ENCODE measurements around the gene POLR2J. TPM values are rescaled to one million over a fixed set of nuclear protein-coding genes. Genes with fewer than 3 reads are reported as not detected.
A peak's percentile ranks its signal among the peaks of the same experiment; 100 is the strongest.
"Not testable (repeated sequence)": the region's sequence is repeated elsewhere in the genome, so short reads cannot be mapped to it uniquely, and the experiment has no call there.

Gene POLR2J
- total RNA-seq, 1 donor from 2014 or later = 29.9 TPM

DNA sequence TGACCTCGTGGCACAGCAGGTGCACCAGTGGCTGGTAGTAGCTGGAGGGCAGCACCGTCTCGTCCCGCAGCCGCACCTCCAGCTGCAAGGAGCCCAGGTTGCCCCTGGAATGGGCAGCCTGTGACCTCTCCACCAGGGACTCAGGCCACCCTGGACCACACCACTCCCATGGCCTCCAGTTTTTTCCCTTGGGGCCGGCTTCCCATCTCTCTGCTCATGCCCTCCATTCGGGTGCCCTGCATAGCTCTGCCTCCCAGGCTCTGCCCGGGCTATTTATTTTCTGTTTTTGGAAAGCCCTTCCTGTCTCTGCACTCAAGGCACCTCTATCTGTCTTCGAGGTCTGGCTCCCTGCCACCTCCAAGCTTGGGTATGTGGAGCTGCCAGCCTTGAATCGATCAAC is 18.1 kb upstream of the POLR2J start:
- not testable (repeated sequence) for ATAC-seq; DNase-seq (ENCODE audit: low spot score)

DNA sequence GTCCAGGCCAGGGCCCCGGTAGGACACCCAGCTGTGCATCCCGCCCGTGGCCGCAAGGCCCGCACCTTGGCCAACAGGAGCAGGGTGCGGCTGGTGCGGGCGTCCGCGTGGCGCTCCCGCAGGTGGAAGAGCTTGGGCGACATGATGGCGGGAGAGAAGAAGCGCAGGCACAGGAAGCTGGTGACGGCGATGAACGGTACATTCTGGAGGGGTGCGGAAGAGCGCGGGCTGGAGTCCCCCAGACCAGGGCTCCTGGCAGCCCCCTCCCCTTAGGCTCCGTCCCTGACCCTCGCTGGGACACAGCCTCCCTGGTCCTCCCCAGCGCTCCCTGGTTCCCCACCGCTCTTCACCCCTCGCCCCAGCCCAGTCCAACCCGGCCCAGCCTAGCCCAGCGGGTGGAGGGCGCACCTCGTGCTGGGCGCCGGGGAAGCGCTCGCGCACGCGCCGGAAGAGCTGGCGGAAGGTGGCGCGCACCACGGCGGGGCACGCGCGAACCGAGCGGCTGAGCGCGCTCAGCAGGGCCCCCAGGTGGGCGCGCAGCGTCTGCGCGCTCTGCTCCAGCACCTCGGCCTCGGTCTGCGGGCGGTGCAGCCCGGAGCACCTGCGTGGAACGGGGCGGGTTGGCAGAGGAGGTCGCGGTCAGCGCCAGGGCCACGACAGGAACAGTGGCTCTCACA is 15.9 kb upstream of the POLR2J start:
- not testable (repeated sequence) for DNase-seq (ENCODE audit: low spot score)
- ATAC-seq = peak; percentile 52

DNA sequence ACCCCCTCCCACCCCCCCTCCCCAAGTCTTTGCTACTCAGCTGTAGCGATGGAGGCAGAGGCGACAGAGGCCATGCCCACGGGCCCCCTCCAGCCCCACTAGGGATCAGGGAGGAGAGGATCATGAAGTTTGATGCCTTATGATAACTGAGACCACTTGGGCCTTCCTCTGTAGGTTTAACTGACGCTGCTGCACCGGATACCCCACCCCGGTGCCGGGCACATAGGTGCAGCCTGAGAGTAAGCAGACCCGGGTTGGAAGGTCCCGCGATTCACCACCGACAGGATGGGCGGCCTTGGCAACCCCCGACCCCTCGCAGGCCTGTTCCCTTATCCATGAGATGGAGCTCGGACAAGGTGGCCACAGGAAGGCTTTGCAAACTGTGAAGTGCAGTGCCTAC is 15.3 kb upstream of the POLR2J start:
- ATAC-seq; DNase-seq (ENCODE audit: low spot score): not testable (repeated sequence)

DNA sequence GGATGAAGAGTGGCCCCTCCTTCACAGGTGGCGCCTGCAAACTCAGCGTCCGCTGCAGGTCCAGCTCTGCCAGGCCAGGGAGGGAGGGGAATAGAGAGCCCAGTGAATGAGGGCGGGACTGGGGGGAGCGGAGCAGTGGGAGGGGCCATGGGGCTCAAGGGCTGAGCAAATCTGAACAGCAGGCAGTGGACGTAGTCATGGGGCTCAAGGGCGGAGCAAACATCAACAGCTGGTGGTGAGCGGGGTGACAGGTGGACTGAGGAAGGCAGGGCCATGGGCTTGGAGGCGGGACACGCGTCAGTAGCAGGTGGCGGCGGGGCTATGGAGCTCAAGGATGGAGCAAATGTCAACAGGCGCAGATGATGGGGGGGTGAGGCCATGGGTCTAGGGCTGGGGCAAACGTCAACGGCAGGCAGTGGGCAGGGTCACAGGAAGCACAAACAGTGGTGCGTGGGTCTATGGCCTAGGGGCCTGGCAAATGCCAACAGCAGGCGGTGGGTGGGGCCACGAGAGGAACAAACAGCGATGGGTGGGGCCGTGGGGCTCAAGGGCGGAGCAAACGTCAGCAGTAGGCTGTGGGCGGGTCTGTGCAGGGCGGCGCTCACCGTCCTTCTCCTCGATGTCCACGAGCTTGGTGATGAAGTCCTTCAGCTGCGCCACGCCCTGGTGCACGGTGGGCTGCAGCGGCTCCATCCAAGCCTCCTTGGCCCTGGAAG is 14.7 kb upstream of the POLR2J start:
- not testable (repeated sequence) for DNase-seq (ENCODE audit: low spot score)
- ATAC-seq = peak; percentile 70

DNA sequence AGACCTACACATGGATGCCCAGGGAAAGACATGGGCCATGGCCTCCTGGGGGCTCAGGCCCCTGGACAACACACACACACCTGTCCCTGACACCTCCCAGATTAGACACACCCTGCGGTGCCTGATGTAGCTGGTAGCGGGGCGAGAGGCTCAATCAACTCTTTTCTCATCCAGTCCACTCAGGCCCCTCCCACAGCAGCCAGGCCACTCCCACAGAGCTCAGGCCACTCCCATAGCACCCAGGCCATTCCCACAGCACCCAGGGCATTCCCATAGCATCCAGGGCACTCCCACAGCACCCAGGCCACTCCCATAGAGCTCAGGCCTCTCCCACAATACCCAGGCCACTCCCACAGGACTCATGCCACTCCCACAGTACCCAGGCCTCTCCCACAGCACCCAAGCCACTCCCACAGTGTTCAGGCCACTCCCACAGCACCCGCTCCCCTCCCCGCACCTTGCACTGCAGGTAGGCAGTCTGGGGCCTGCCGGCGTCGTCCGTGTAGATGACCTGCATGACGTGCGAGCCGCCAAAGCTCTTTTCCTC is 11.9 kb upstream of the POLR2J start:
- DNase-seq (ENCODE audit: low spot score) (peak; percentile 51), ATAC-seq (peak; percentile 59)

DNA sequence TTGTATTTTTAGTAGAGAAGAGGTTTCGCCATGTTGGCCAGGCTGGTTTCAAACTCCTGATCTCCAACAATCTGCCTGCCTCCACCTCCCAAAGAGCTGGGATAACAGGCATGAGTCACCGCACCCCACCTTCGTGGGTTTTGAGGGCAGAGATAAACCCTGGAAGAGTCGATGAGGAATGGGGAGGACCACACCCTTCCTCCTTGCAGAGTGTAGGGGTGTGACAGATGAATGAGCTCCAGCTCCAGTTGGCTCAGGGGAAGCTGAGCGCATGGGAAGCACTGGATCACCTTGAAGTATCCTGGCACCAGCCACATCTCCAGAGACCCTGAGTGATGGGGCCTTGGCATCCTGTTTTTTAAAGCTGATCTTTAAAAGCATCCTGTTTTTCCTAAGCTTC is 5.6 kb upstream of the POLR2J start:
- not testable (repeated sequence) for ATAC-seq; DNase-seq (ENCODE audit: low spot score)

DNA sequence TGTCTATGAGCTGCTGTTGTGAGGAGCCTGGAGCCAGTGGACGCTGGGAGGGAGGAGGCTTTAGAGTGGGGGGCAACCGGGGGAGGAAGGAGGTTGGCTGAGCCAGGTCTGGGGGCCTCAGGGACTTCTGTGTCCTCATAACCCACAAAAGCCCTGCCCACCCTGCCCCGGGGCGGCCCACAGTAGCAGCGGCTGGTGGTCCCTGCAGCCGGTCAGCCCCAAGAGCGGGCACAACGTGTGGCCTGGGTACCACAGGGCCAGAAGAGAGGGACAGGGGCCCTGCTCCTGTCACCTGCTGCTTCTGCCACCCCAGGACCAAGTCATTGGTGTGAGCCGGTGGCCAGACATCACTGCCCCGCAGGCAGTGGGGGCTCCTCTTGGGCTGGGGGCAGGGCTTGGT is 3.2 kb upstream of the POLR2J start:
- not testable (repeated sequence) for ATAC-seq; DNase-seq (ENCODE audit: low spot score)

DNA sequence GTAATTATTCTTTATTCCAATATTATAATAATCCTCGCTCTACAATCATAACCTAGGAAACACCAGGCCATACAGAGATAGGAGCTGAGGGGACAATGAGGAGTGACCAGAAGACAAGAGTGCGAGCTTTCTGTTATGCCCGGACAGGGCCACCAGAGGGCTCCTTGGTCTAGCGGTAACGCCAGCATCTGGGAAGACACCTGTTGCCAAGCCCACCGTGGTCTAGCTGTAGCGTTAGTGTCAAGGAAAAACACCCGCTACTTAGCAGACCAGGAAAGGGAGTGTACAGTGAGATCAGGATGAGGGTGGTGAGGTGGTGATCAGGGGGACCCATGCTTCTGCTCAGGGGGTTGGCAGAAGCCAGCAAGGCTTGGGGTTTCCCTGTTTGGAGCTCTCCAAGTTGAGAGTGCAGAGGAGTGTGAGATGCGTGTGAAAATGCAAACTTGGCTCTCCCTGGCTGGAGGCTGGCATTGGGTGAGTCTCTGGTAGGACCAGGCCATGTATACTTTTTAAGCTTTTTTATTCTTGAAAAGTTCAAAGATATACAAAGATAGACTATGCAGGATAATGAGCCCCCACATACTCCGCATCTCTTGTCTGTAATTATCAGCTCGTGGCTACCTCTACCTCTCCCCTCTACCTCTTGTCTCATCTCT is 1.4 kb upstream of the POLR2J start:
- DNase-seq (ENCODE audit: low spot score) = peak; percentile 60
- not testable (repeated sequence) for ATAC-seq

DNA sequence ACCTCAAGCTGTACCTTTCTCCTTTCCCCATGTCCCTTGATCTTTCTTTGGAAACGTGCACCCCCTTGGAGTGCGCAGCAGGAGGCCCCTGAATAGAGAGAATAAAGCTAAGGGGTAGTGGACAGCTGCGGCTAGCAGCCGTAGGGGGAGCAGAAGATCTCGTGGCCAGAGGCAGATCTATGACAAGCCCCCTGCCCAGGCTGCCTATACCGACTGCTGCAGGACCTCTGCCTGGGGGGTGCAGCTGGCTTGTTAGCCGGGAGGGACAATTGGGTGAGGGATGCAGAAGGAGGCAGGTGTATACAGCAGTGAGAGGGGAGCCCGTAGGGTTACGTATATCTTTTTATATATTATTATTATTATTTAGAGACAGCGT is 475 bp upstream of the POLR2J start:
- not testable (repeated sequence) for ATAC-seq; DNase-seq (ENCODE audit: low spot score)

DNA sequence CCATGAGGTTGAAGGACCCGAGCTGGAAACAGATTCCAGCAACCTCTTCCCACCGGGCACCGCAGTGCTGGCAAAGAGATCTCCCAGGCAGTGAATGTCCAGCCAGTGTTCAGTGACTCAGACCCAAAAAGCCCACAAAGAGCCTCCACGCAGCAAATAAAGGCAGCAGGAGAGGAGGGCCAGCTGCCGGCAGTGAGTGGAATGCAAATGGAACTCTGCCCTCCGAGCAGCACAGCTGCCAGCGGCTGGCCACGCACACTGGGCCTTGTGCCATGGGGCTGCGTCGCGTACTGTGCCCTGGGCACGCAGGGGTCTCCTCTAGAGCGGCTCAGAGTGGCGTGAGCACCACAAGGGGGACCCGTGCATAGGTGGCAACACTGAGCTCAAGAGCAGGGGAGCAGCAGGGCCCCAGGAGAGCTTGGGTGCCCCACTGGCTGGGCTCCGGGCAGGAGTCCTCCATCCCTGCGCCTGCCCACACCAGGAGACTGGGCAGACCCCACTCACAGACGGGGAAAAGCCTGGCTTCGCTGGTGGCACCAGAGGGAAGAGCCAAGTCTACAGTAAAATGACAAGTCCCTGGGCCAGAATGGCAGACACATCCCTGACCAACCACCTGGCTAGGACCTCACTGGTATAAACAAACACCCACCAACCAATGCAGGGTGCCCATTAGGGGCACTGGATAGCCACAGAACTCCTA is 3.8 kb downstream of the POLR2J start:
- DNase-seq (ENCODE audit: low spot score) (peak; percentile 38), ATAC-seq (peak; percentile 1)

DNA sequence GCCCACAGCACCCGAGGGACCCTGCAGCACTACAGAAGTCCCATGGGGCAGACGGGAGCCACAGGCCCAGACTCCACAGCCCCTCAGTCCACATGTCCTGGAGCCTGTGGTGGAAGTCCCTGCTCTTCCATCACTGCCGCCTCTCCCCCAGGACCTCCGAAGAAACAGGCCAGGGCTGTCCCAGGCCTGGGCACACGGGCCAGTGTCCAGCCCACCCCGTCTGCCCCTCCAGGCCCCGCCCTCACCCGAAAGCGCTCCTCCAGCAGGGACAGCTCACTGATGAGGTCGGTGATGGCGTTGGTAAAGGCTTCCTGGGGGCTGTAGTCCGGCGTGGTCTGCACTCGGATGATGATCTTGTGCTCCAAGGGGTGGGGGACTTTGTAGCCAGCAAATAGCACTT is 4.6 kb downstream of the POLR2J start:
- not testable (repeated sequence) for ATAC-seq
- peak; percentile 40 for DNase-seq (ENCODE audit: low spot score)

DNA sequence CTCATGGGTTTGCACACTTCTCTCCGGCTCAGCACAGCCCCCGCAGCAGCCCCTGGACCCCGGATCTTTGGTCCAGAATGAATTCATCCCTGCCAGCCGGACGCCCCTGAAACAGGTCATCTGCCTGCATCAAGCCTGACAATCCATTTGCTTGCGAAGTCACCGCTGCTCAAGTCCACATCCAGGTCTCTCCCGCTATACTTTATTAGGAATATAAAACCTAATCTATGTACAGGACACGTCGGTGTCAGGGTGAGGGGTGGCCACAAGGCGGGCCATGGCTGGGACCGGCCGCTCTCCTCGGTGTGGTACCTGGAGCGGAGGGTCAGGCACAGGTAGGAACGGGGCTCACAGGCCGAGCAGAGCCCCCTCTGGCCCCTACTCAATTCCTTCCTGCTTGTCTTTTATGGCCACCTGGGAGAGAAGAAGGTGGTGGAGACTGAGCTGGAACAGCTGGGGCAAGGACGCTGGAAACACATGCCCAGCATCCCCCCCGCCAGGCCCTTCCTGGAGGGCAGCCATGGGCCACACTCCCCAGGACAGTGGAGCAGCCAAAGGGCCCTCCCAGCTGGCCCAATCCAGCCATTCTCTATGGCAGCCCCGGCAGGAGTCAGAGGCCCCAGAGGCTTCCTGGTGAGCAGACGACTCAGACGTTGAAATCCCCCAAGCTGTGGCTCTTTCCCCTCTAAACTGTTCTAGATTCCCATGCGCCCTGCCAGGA is 5.3 kb downstream of the POLR2J start:
- no peak for ATAC-seq
- DNase-seq (ENCODE audit: low spot score) = peak; percentile 44

DNA sequence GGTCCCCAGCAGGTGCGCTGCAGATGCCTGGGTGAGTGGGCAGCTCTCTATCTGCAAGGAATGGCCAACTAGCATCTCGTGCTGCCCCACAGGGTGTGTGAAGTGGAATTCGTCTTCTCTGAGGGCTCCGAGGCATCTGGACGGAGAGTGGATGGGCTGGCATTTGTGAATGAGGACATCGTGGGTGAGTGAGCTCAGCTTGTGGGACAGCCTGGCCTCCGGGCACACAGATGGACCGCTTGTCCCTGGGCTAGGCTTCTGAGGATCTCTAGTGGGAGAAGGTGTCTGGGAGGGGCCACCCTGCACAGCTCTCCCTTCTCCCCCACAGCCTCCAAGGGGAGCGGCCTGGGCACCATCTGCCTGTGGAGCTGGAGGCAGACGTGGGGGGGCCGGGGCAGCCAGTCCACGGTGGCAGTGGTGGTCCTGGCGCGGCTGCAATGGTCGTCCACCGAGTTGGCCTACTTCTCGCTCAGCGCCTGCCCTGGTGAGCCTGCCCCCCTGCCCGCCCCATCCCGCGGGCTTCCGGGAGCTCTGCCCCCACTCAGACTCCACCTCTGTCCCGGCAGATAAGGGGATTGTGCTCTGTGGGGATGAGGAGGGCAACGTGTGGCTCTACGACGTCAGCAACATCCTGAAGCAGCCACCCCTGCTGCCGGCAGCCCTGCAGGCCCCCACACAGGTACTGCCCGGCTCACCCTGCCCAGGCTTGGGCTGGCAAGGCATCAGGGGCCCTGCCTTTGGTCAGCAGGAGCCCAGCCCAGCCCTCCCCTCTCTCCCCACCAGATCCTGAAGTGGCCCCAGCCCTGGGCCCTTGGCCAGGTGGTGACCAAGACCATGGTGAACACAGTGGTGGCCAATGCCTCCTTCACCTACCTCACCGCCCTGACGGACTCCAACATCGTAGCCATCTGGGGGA is 6.3 kb downstream of the POLR2J start:
- ATAC-seq (no peak), DNase-seq (ENCODE audit: low spot score) (no peak)

DNA sequence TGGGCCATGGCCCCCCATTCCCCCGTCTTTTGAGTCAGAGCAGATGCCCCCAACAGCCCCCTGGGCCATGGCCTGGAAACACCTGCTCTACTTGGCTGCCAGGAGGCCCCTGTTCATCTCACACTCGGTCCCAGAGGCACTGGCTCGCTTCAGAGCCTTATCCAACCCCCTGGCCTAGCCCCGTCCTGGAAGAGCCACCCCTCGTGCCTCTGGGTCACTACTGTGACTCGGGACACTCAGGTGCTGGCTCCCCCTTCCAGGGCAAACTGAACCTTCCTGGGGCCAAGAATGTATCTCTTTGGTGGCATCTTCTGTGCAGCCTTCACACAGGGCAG is 7.0 kb downstream of the POLR2J start:
- ATAC-seq (no peak), DNase-seq (ENCODE audit: low spot score) (no peak)

DNA sequence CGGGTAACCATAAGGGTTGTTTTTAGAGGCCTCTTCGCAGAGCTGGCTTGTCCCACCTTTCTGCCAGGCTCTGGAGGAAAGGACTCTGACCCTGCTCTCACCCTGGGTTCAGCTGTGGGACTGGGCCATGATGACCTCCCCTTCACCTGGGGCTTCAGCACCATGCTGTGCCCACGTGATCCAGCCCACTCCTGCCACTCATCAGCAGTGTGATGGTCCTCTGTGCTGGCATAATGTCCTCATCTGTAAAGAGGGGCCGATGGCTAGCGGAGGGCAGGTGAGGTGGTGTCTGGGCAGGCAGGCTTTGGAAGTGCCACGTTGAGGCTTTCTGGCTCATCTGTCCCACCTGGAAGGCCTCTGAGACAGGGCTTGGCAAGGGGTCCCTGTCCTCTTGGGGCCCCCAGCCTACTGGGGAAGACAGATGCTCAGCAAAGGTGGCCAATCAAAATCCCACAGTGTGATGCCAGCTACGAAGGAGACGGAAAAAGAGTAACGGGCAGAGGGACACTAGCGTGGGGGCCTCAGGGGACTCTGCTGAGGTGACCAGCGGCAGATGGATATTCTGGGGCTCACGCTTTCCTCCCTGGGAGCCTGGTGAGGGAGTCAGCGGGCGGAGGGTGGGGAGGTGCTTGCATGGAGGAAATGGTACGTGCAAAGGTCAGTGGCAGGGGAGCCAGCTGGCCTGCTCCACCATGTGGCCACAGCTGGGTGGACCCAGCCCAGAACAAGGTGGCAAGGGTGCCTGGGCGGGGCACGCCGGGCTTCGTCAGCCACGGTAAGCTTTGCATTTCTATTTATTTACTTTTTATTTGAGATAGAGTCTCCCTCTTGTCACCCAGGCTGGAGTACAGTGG is 8.5 kb downstream of the POLR2J start:
- peak; percentile 80 for ATAC-seq
- DNase-seq (ENCODE audit: low spot score) = peak; percentile 95

DNA sequence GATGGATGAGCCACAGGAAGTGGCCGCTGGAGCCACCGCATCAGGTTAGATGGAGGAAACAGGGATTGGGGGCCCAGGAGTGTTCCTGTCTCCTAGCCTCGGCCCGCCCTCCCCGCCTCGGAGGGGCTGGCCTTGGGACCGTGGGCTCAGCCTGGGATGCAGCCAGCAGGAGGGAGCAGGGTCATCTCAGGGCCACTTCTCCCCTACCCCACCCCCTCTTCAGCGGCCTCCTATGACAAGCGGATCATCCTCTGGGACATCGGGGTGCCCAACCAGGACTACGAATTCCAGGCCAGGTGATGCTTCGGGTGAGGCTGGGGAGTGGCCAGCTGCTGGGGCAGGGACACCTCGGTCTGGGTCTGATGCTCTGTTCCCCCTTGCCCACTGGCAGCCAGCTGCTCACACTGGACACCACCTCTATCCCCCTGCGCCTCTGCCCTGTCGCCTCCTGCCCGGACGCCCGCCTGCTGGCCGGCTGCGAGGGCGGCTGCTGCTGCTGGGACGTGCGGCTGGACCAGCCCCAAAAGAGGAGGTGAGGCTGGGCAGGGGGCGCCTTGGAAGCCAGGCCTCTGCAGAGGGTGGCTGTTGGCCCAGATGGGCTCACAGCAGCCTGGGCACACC is 9.3 kb downstream of the POLR2J start:
- ATAC-seq (peak; percentile 25), DNase-seq (ENCODE audit: low spot score) (no peak)

DNA sequence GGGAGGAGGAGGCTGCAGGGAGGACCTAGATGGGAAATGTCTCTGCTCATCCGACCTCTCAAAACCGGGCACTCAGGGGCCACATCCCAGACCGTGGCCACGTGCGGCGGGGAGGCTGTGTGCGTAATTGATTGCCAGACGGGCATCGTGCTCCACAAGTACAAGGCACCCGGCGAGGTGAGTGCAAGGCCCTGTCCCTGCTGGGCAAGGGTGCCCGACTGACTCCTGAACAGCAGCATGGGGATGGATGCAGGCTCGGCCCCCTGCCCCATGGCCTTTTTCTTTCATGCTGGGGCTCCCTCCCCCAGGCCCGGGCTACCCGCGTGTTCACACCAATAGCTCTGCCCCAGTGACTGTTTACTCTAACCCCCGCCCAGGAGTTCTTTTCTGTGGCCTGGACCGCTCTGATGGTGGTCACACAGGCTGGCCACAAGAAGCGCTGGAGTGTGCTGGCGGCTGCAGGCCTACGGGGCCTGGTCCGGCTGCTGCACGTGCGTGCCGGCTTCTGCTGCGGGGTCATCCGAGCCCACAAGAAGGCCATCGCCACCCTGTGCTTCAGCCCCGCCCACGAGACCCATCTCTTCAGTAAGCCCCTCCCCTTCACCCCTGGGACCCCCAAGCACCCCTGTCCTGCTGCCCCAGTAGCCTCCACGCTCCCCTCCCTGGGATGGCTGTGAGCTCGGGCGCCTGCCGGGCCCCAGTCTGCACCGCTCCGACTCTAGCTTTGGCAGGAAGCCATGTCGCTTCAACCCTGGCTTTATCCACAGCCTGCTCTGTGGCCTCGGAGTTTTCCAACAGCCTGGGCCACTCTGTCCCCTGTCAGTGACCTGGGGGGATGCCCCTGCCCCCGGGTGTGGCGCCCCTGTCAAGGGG is 10.0 kb downstream of the POLR2J start:
- peak; percentile 77 for DNase-seq (ENCODE audit: low spot score)
- peak; percentile 31 for ATAC-seq

Measured in left lobe of liver (tissue), 2 donors.